Inferior parietal cortex (tissue), 1 donor: ENCODE results near the gene MYRFL.
"Not testable (repeated sequence)": the region's sequence is repeated elsewhere in the genome, so short reads cannot be mapped to it uniquely, and the experiment has no call there.

Experiments used
- DNase-seq: peaks from one replicate; pipeline ENCODE4 v3.0.0-alpha.2; 2016; ENCODE audit errors: extremely low spot score

The MYRFL gene

GRCh38 chr12:69988481-69989321 is 163.7 kb downstream of the MYRFL start:
- no peak for DNase-seq

DNA sequence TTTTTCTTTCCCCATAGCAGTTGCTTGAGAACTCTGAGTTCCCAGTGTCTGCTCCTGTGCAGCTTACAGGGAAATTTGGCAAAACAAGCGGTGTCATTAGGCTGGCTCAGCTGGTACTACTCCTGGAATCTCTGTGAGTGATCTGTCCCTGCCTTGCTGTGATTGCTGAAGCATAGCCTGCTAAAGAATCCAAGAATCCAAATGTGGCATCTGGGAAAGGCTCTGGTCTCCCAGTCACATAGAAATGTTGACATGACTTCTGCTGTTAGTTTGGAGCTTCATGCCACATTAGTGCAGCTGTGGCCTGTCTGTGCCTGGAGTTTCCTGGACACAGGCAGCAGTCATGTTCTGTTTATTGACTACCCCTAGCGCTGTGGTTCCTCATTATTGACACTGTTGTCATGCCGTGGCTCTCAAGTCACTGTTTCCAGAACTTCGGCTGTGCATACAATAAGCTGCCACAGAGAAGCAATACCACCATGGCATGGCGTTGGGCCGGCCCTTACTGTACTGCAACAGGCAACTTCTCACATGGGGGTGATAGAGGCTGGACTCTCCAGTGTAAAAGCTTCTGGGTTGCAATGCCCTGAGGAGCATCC is 166.8 kb downstream of the MYRFL start:
- no peak for DNase-seq

DNA sequence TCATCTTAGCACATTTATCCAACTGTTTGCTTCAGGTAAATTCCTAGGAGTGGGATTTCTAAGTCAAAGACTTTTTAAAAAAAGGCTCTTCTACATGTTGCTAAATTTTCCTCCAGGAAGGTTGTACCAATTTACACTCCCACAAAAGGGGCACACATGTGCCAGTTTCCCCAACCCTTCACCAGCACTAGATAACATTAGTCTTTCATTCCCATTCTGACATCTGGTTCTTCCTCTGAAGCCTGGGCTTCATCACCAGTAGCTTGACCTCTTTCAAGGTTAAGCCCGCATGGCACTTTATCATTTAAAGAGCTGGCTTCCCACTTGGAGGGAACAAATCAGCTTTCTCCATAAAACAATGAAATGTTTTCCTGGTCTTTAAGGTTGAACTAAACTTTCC is 168.4 kb downstream of the MYRFL start:
- no peak for DNase-seq

GRCh38 chr12:69994086-69994485 is 169.1 kb downstream of the MYRFL start:
- DNase-seq: not testable (repeated sequence)

DNA sequence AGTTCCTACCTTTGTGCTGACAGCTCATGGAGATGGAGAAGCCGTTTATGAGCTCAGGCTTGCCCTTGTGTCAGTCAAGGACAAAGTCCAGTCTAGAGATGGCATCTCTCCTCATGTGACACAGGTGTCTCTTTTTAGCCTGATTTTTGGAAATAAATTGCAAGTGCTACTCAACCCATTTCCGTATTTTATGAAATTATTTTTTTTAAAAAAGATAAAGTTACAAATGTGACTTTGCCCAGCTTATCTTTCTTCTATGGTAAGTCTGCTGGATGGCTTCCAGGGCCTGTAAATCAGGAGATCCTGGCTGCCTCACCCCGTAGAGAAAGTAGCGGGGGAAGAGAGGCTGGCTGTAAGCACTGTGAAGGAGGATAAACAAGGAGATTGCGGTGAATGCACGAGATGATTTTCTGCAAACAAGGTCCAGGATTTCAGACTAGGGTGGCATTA is 169.7 kb downstream of the MYRFL start:
- no peak for DNase-seq

DNA sequence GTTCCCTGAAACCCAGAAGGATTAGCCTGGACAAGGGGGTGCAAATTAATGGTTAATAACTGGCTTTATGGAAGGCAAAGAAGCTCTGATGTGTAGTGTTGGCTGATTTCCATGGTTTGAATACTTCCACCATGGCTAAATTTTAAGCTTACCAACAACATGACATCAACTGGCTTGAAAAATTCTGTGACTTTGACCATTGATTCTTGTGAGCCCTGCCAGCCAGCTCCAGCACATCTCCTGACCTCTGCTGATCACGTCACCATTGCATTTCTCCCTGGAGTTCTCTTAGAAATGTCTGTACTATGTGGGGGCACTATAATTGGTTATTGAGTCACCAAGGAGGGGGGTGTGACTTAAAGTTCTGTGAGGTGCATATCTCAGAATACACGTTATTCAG is 171.2 kb downstream of the MYRFL start:
- no peak for DNase-seq

DNA sequence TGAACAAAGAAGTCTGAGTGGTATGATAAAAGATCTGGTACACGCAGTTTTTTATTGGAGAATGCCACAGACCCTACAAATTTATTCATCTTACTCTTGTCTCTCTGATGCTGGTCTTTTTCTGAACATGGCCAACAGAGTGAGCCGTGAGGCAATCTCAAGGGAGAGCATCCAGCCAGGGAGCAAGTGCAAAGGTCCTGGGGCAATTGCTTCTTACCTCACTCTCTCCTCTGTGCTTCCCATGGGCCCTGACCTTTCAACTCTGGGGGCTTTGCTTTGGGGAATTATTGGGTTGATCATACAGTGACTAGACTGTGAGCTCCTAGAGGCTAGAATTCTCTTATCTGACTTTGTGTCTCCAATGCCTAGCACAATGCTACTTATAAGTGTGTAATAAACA is 171.7 kb downstream of the MYRFL start:
- no peak for DNase-seq

- DNase-seq: no peak
These were observed 173.0 kb downstream of the MYRFL start for GRCh38 chr12:69998011-69998410.

GRCh38 chr12:69998922-69999321 is 173.9 kb downstream of the MYRFL start:
- DNase-seq: no peak

GRCh38 chr12:69999561-69999960 is 174.5 kb downstream of the MYRFL start:
- no peak for DNase-seq

DNA sequence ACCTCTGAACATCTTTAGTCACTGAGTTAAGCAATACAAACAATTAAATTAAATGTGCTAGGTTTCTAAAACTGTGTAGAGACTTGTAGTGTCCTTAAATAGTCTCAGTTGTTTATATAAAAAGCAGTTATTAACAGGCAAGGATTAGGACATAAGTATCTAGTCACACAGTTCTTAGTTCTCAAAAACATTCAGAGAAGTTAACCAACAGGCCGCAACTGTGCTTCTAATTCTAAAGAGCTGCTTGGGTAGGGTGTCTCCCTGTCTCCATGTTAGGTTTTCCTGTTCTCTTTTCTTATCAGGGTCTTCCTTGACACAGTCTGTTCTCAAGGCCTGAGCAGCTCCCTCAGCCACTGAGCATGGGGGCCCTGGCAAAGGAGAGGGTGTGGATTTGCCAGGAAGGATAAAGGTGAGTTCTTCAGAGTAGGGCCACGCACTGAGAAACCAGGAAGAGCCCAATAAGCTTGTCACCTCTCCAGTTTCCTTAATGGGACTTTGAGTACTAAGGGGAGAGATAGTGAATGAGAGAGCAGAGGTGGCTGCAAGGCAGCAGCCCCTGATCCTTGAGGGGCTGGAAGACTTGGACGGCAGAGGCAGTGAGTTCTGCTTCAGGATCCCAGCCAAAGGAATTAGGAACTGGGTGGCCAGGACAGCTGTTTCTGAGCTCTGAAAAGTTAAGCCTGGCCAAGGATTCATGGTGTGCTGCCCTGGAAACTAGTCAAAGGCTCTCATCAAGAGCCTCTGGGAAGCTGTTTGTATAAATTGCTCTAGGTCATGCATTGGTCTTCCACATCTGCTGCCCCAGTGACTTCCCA is 177.3 kb downstream of the MYRFL start:
- no peak for DNase-seq

DNA sequence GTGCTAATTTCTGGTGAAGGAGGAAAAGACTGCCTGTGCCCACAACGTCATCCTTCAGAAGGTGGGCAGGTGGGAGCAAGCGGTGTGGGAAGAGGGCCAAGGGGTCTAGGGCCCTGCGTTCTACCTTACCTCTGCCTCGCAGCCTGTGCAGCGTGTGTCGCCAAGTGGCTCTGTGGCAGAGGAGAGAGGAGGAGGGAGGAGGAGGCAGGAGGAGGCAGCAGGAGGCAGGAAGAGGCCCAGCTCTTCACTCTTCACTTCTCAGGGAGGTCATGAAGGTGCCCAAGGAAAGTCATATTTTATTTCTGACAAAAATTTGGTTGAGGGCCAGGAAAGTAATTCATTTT is 177.9 kb downstream of the MYRFL start:
- DNase-seq: no peak

- DNase-seq: no peak
These were observed 181.0 kb downstream of the MYRFL start for GRCh38 chr12:70005864-70006618.

- DNase-seq: no peak
These were observed 181.6 kb downstream of the MYRFL start for GRCh38 chr12:70006619-70006973.

DNA sequence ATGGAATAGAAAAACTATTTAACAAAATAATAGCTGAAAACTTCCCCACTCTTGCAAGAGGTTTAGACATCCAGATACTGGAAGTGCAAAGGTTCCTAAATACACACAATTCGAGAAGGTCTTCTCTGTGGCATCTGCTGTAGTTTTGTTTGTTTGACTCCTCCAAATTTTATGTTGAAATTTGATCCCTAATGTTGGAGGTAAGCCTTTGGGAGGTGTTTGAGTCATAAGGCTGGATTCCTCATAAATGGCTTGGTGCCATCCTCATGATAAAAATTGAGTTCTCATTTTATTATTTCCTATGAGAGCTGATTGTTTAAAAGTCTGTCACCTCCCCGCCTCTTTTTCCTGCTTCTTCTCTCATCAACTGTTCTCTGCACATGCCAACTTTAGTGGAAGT is 182.7 kb downstream of the MYRFL start:
- DNase-seq: no peak
